ENCODE data around the gene EXOSC9. TPM values are rescaled to one million over a fixed set of nuclear protein-coding genes. Genes with fewer than 3 reads are reported as not detected.

The EXOSC9 gene
- total RNA-seq, 1 experiment from 2014 or later, result 69.1 TPM

DNA sequence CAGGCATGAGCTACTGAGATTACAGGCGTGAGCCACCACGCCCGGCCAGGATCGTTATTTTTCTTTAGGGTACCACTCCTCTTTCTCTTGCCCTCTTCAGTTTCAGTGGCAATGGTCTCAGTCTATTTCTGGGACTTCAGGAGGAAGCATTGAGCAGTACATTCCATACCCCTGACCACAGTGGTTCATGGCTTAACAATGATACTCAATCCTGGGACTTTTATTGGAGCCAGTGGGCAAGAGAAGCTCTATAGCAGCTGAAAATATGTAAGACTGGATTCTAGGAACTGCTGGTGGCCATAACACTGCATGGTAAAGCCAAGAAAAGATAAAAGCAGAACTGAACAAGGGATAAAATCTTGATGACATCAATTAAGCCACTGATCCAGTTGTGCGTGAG, 28.4 kb downstream of the EXOSC9 start:
- Histone ChIP-seq H3K79me2 (ENCODE audit: insufficient read depth, low read length) (no peaks in the 10 kb centered on the region), H3K9ac (ENCODE audit: extremely low read depth, insufficient read length, low read length) (no peak overlapping the region), H4K20me1 (ENCODE audit: control insufficient read depth, insufficient read depth, insufficient read length) (no peaks in the 10 kb centered on the region), H3K4me2 (ENCODE audit: insufficient read depth, insufficient read length, low read length) (no peak overlapping the region), H3K56ac (ENCODE audit: insufficient read length, low read depth, low read length) (no peak overlapping the region), H3K79me1 (ENCODE audit: insufficient read depth, low read depth, low read length, poor library complexity, severe bottlenecking) (no peaks in the 10 kb centered on the region), H3K9me3 (ENCODE audit: control insufficient read depth, low read depth, low read length) (no peaks in the 10 kb centered on the region), H4K91ac (ENCODE audit: insufficient read length, low read depth, low read length) (no peak overlapping the region), H4K8ac (replicated peaks; ENCODE audit: insufficient read length, low read depth, low read length) (no peak overlapping the region), H3K23ac (ENCODE audit: insufficient read length, low read depth, low read length) (no peak overlapping the region), H2AFZ (ENCODE audit: low read length) (no peak overlapping the region), H2BK12ac (ENCODE audit: insufficient read length, low read depth, low read length) (no peak overlapping the region), H3K18ac (ENCODE audit: insufficient read length, low read depth, low read length) (no peak overlapping the region), H2BK120ac (ENCODE audit: low read depth, low read length, poor library complexity, severe bottlenecking) (no peak overlapping the region), H3K27ac (ENCODE audit: insufficient read length, low read depth, low read length) (no peak overlapping the region), H3K23me2 (ENCODE audit: insufficient read length, low read depth, low read length, poor library complexity, severe bottlenecking) (no peaks in the 10 kb centered on the region), H3T11ph (ENCODE audit: low read length) (no peak overlapping the region), H3K14ac (ENCODE audit: insufficient read depth, low read length) (no peak overlapping the region), H2BK5ac (ENCODE audit: insufficient read length, low read length) (no peak overlapping the region), H3K4me1 (ENCODE audit: insufficient read depth, low read length) (no peaks in the 10 kb centered on the region), H4K5ac (ENCODE audit: insufficient read length, low read depth, low read length) (no peak overlapping the region), H2AK5ac (ENCODE audit: insufficient read length, low read length) (no peak overlapping the region), H3K27me3 (ENCODE audit: insufficient read depth, low read length) (no peaks in the 10 kb centered on the region), H3K4ac (ENCODE audit: low read depth, low read length) (no peak overlapping the region), H2BK15ac (ENCODE audit: low read depth, low read length) (no peak overlapping the region), H2BK20ac (ENCODE audit: low read depth, low read length, poor library complexity, severe bottlenecking) (no peak overlapping the region)
- Mint-ChIP-seq H3K27ac (no peak overlapping the region), H3K36me3 (ENCODE audit: insufficient read depth in 1 of 3, low read depth in 3 of 3) (peaks cover 0 to 8% (median 0%) of the 10 kb centered on the region in 3 experiments; a peak in 2 of 7 replicates), H3K9me3 (no peaks in the 10 kb centered on the region), H3K4me3 (no peak overlapping the region), H3K4me1 (no peaks in the 10 kb centered on the region), H3K27me3 (ENCODE audit: low read depth) (no peaks in the 10 kb centered on the region)
- DNase-seq, result no peak
- WGBS (ENCODE audit: extremely low coverage, insufficient read length, low lambda C conversion rate), result no CpG with 5 or more reads among the region's 5 CpGs
- TF ChIP-seq, protein P1, sequence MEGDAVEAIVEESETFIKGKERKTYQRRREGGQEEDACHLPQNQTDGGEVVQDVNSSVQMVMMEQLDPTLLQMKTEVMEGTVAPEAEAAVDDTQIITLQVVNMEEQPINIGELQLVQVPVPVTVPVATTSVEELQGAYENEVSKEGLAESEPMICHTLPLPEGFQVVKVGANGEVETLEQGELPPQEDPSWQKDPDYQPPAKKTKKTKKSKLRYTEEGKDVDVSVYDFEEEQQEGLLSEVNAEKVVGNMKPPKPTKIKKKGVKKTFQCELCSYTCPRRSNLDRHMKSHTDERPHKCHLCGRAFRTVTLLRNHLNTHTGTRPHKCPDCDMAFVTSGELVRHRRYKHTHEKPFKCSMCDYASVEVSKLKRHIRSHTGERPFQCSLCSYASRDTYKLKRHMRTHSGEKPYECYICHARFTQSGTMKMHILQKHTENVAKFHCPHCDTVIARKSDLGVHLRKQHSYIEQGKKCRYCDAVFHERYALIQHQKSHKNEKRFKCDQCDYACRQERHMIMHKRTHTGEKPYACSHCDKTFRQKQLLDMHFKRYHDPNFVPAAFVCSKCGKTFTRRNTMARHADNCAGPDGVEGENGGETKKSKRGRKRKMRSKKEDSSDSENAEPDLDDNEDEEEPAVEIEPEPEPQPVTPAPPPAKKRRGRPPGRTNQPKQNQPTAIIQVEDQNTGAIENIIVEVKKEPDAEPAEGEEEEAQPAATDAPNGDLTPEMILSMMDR (conservative IDR thresholded peaks at IDR 0.05), result no peak

All from H9 (cell line).